Loucy (cell line): ENCODE data around the gene PHACTR1.

Experiments
- H2AFZ ChIP-seq: fragments of 200-600 bp; sonication (generic); 2 replicates; pipeline ENCODE4 v1.6.0; 2016; ENCODE audit warnings: antibody characterized with exemption, mild to moderate bottlenecking, low read length, moderate library complexity
- H3F3A ChIP-seq: fragments of 200-600 bp; 2 replicates; pipeline ENCODE4 v1.6.0; 2016; ENCODE audit warnings: antibody characterized with exemption, low read depth, mild to moderate bottlenecking
- H3K27me3 ChIP-seq: fragments of 200-600 bp; sonication (generic); 2 replicates; pipeline ENCODE4 v1.6.1; 2014; ENCODE audit warnings: low read length, mild to moderate bottlenecking; ENCODE audit not compliant: insufficient read depth, poor library complexity, severe bottlenecking
- H3K36me3 ChIP-seq: fragments of 200-600 bp; sonication (generic); 2 replicates; pipeline ENCODE4 v1.6.1; 2016; ENCODE audit warnings: low read length; ENCODE audit not compliant: insufficient read depth
- H3K4me1 ChIP-seq: fragments of 200-600 bp; sonication (generic); 2 replicates; pipeline ENCODE4 v1.5.1; 2014; ENCODE audit warnings: low read length, mild to moderate bottlenecking; ENCODE audit not compliant: insufficient read depth, poor library complexity, severe bottlenecking
- H3K4me2 ChIP-seq: fragments of 200-600 bp; sonication (generic); 2 replicates; pipeline ENCODE4 v1.6.0; 2014; ENCODE audit warnings: antibody characterized with exemption, low read length, low read depth, mild to moderate bottlenecking; ENCODE audit not compliant: poor library complexity, severe bottlenecking
- H3K4me3 ChIP-seq: fragments of 200-600 bp; sonication (generic); 2 replicates; pipeline ENCODE4 v1.5.1; 2014; ENCODE audit warnings: low read length, mild to moderate bottlenecking, mixed read lengths; ENCODE audit not compliant: poor library complexity, severe bottlenecking
- H3K79me2 ChIP-seq: fragments of 200-600 bp; sonication (generic); 2 replicates; pipeline ENCODE4 v1.6.1; 2014; ENCODE audit warnings: low read length; ENCODE audit not compliant: insufficient read depth
- H3K9ac ChIP-seq: fragments of 200-600 bp; sonication (generic); 2 replicates; pipeline ENCODE4 v1.6.0; 2014; ENCODE audit warnings: mild to moderate bottlenecking, low read depth, low read length, moderate library complexity; ENCODE audit not compliant: poor library complexity, severe bottlenecking
- H3K9me2 ChIP-seq: fragments of 200-600 bp; sonication (generic); replicated peaks from 2 replicates; pipeline ENCODE4 v1.6.1; 2016; ENCODE audit warnings: low read depth, low read length, mixed read lengths
- H3K9me3 ChIP-seq: fragments of 200-600 bp; sonication (generic); 2 replicates; pipeline ENCODE4 v1.6.1; 2014; ENCODE audit warnings: mild to moderate bottlenecking, antibody characterized with exemption, low read length, low read depth; ENCODE audit not compliant: insufficient read depth
- H4K20me1 ChIP-seq: fragments of 200-600 bp; sonication (generic); 2 replicates; pipeline ENCODE4 v1.6.0; 2014; ENCODE audit warnings: antibody characterized with exemption, low read length, mild to moderate bottlenecking; ENCODE audit not compliant: insufficient read depth, poor library complexity, severe bottlenecking
- CTCF ChIP-seq: fragments of 200-600 bp; sonication (generic); conservative IDR thresholded peaks from 2 replicates; pipeline ENCODE4 v1.5.1; 2014; ENCODE audit warnings: mild to moderate bottlenecking, antibody characterized with exemption, low read length
- EZH2phosphoT487 ChIP-seq: fragments of 200-600 bp; IDR thresholded peaks from 2 replicates; pipeline ENCODE4 v1.6.1; 2018; ENCODE audit warnings: antibody characterized with exemption, mild to moderate bottlenecking, moderate library complexity, borderline replicate concordance

Gene PHACTR1

GRCh38 chr6:13302751-13303667 is 586.4 kb downstream of the PHACTR1 start:
- H3K36me3 ChIP-seq = peaks cover 86% of the 10 kb centered on the region; the same call in 1 of the 2 replicates
- no peaks in the 10 kb centered on the region for H3K79me2 ChIP-seq
- TF ChIP-seq EZH2phosphoT487 (no peak), CTCF (no peak)
- no peaks in the 10 kb centered on the region for H3K9me2 ChIP-seq
- H3F3A ChIP-seq = no peaks in the 10 kb centered on the region
- H2AFZ ChIP-seq = no peak overlapping the region
- no peak overlapping the region for H3K4me3 ChIP-seq
- H4K20me1 ChIP-seq = no peaks in the 10 kb centered on the region
- H3K27me3 ChIP-seq = no peaks in the 10 kb centered on the region
- no peak overlapping the region for H3K9ac ChIP-seq
- no peaks in the 10 kb centered on the region for H3K9me3 ChIP-seq
- no peaks in the 10 kb centered on the region for H3K4me1 ChIP-seq
- H3K4me2 ChIP-seq = no peak overlapping the region

GRCh38 chr6:13303668-13304017 is 587.1 kb downstream of the PHACTR1 start:
- Histone ChIP-seq H2AFZ (no peak overlapping the region), H3K9me3 (no peaks in the 10 kb centered on the region), H3K9ac (no peak overlapping the region)

GRCh38 chr6:13304101-13304500 is 587.5 kb downstream of the PHACTR1 start:
- H3K4me3 ChIP-seq = no peak overlapping the region
- no peaks in the 10 kb centered on the region for H3K79me2 ChIP-seq
- no peaks in the 10 kb centered on the region for H4K20me1 ChIP-seq
- H3K9me2 ChIP-seq = no peaks in the 10 kb centered on the region
- no peaks in the 10 kb centered on the region for H3K4me1 ChIP-seq
- H3F3A ChIP-seq = no peaks in the 10 kb centered on the region
- no peaks in the 10 kb centered on the region for H3K9me3 ChIP-seq
- no peak overlapping the region for H3K4me2 ChIP-seq
- H3K27me3 ChIP-seq = no peaks in the 10 kb centered on the region
- no peak overlapping the region for H3K9ac ChIP-seq
- TF ChIP-seq EZH2phosphoT487 (no peak), CTCF (no peak)
- peaks cover 88% of the 10 kb centered on the region; the same call in 1 of the 2 replicates for H3K36me3 ChIP-seq
- no peak overlapping the region for H2AFZ ChIP-seq

More at GRCh38 chr6:13303668-13304017, 587.1 kb downstream of the PHACTR1 start:
- no peaks in the 10 kb centered on the region for H3K4me1 ChIP-seq
- peaks cover 87% of the 10 kb centered on the region; the same call in 1 of the 2 replicates for H3K36me3 ChIP-seq
- H3K9me2 ChIP-seq = no peaks in the 10 kb centered on the region
- TF ChIP-seq CTCF = no peak
- no peak for TF ChIP-seq EZH2phosphoT487
- no peaks in the 10 kb centered on the region for H3K27me3 ChIP-seq
- no peak overlapping the region for H3K4me2 ChIP-seq
- H4K20me1 ChIP-seq = no peaks in the 10 kb centered on the region
- H3K79me2 ChIP-seq = no peaks in the 10 kb centered on the region
- no peak overlapping the region for H3K4me3 ChIP-seq
- no peaks in the 10 kb centered on the region for H3F3A ChIP-seq
